Right cardiac atrium (tissue), 5 donors: Measurements from ENCODE around the gene POLA1. TPM values are rescaled to one million over a fixed set of nuclear protein-coding genes. Genes with fewer than 3 reads are reported as not detected.

ENCODE experiments used
- ATAC-seq, 2 donors: fragments of 200-7000 bp; cut with Tn5 transposase; one replicate each; pipeline versions ENCODE4 v1.8.0 to v1.9.1; 2020; ENCODE audit warnings: moderate library complexity in 2 of 2, mild to moderate bottlenecking in 1 of 2
- DNase-seq, 3 donors: peaks; one replicate each; pipeline ENCODE4 v3.0.0-alpha.2; 2020
- H3K27ac ChIP-seq: one replicate; pipeline ENCODE4 v1.5.1; 2013; ENCODE audit warnings: mild to moderate bottlenecking, low read length, control low read depth, moderate library complexity
- H3K27me3 ChIP-seq: one replicate; pipeline ENCODE4 v1.6.1; 2013; ENCODE audit not compliant: control insufficient read depth, insufficient read depth
- H3K4me1 ChIP-seq: one replicate; pipeline ENCODE4 v1.6.1; 2013; ENCODE audit warnings: low read length; ENCODE audit not compliant: control insufficient read depth, insufficient read depth
- H3K4me3 ChIP-seq: one replicate; pipeline ENCODE4 v1.5.1; 2013; ENCODE audit warnings: low read length, control low read depth
- H3K9me3 ChIP-seq: one replicate; pipeline ENCODE4 v1.6.1; 2013; ENCODE audit warnings: low read length; ENCODE audit not compliant: control insufficient read depth
- WGBS: extraction: QIAGEN DNeasy Blood & Tissue Kit; methylation state at CpG from one replicate; pipeline ENCODE4 v1.1.7; 2013; 5-methylcytosine and 5-hydroxymethylcytosine counted together
- intact Hi-C, 4 donors: fragments of 100-400 bp; cut with DNase I; formaldehyde crosslinking; loops; one replicate each; pipeline versions ENCODE4 v1.11.0 to v1.14.0; 2022 to 2023
- polyA plus RNA-seq: library from polyadenylated mRNA; stranded (reverse); fragments of 200-250 nt; gene quantifications from one replicate; pipeline ENCODE4 v1.2.3, GENCODE V29; 2013
- total RNA-seq, 4 donors: library from RNA; stranded (reverse); fragmentation: NEBNext Ultra II Directional; extraction: Animal tissue kit (Norgen Biotek cat#: 25700); gene quantifications; one replicate each; pipeline ENCODE4 v1.2.1, GENCODE V29; 2021
- donor health status: healthy with polysubstance abuse.
- donor health status: DM: no; HTN: yes; CAD: no.
- donor health status: DM: no; HTN: no; CAD: no.
- donor health status: DM: no; HTN: yes; CAD: no; lungs with severe emphysema.
- donor health status: DM: yes; HTN: yes; CAD: no.

POLA1 gene
- total and polyA plus RNA-seq, 5 donors: 3.6 to 12.3 (median 9.1) TPM

GRCh38 chrX:24761306-24761705 lies 67.6 kb downstream of the POLA1 start:
- Histone ChIP-seq H3K4me1 (no peaks in the 10 kb centered on the region), H3K4me3 (no peak overlapping the region), H3K27me3 (no peaks in the 10 kb centered on the region), H3K9me3 (no peaks in the 10 kb centered on the region), H3K27ac (no peak overlapping the region)
- WGBS: 84% methylated on average over 6 of the region's 6 CpGs
- ATAC-seq: no peak
- intact Hi-C loops: no loop called here
- DNase-seq: no peak

GRCh38 chrX:24763989-24764388 lies 70.3 kb downstream of the POLA1 start:
- no peak for DNase-seq
- 84% methylated on average over 3 of the region's 3 CpGs for WGBS
- no peak overlapping the region for H3K27ac ChIP-seq
- H3K27me3 ChIP-seq: no peaks in the 10 kb centered on the region
- H3K9me3 ChIP-seq: no peaks in the 10 kb centered on the region
- no peak for ATAC-seq
- no peaks in the 10 kb centered on the region for H3K4me1 ChIP-seq
- H3K4me3 ChIP-seq: no peak overlapping the region
- intact Hi-C loops: no loop called here

- intact Hi-C loops: no loop called here
- Histone ChIP-seq H3K9me3 (no peaks in the 10 kb centered on the region), H3K27ac (no peak overlapping the region), H3K4me1 (no peaks in the 10 kb centered on the region), H3K4me3 (no peak overlapping the region), H3K27me3 (no peaks in the 10 kb centered on the region)
- DNase-seq (no peak), ATAC-seq (no peak)
- WGBS: 100% methylated on average over 1 of the region's 1 CpG
Measured at GRCh38 chrX:24767557-24767956, 73.8 kb downstream of the POLA1 start.

GRCh38 chrX:24768556-24768955 lies 74.8 kb downstream of the POLA1 start:
- intact Hi-C loops: no loop called here
- WGBS: 88% methylated on average over 5 of the region's 5 CpGs
- H3K27me3 ChIP-seq: no peaks in the 10 kb centered on the region
- H3K9me3 ChIP-seq: no peaks in the 10 kb centered on the region
- no peak overlapping the region for H3K4me3 ChIP-seq
- no peak overlapping the region for H3K27ac ChIP-seq
- ATAC-seq (no peak), DNase-seq (no peak)
- no peaks in the 10 kb centered on the region for H3K4me1 ChIP-seq

- Histone ChIP-seq H3K4me1 (peaks cover 2% of the 10 kb centered on the region), H3K4me3 (no peak overlapping the region), H3K27me3 (no peaks in the 10 kb centered on the region), H3K27ac (no peak overlapping the region), H3K9me3 (no peaks in the 10 kb centered on the region)
- DNase-seq (no peak), ATAC-seq (no peak)
- intact Hi-C loops: no loop called here
- WGBS: 68% methylated on average over 2 of the region's 2 CpGs
Measured at GRCh38 chrX:24774650-24775049, 80.9 kb downstream of the POLA1 start.

GRCh38 chrX:24775891-24776290 lies 82.2 kb downstream of the POLA1 start:
- Histone ChIP-seq H3K27me3 (no peaks in the 10 kb centered on the region), H3K4me3 (no peak overlapping the region), H3K4me1 (peaks cover 2% of the 10 kb centered on the region), H3K27ac (no peak overlapping the region), H3K9me3 (no peaks in the 10 kb centered on the region)
- WGBS: 90% methylated on average over 2 of the region's 2 CpGs
- DNase-seq (no peak), ATAC-seq (no peak)
- intact Hi-C loops: no loop called here

GRCh38 chrX:24777660-24778059 lies 83.9 kb downstream of the POLA1 start:
- 92% methylated on average over 1 of the region's 1 CpG for WGBS
- intact Hi-C loops: no loop called here
- no peak for ATAC-seq

GRCh38 chrX:24782011-24782410 lies 88.3 kb downstream of the POLA1 start:
- Histone ChIP-seq H3K4me1 (no peaks in the 10 kb centered on the region), H3K27me3 (no peaks in the 10 kb centered on the region), H3K4me3 (no peak overlapping the region), H3K9me3 (no peaks in the 10 kb centered on the region), H3K27ac (no peak overlapping the region)
- intact Hi-C loops: no loop called here
- DNase-seq: no peak
- no peak for ATAC-seq
- 53% methylated on average over 1 of the region's 1 CpG for WGBS

More at GRCh38 chrX:24777660-24778059, 83.9 kb downstream of the POLA1 start:
- Histone ChIP-seq H3K4me1 (peaks cover 2% of the 10 kb centered on the region), H3K27me3 (no peaks in the 10 kb centered on the region), H3K9me3 (no peaks in the 10 kb centered on the region), H3K27ac (no peak overlapping the region), H3K4me3 (no peak overlapping the region)
- DNase-seq: no peak

- Histone ChIP-seq H3K27me3 (no peaks in the 10 kb centered on the region), H3K9me3 (no peaks in the 10 kb centered on the region), H3K4me1 (no peaks in the 10 kb centered on the region), H3K27ac (no peak overlapping the region), H3K4me3 (no peak overlapping the region)
- DNase-seq (no peak), ATAC-seq (no peak)
- intact Hi-C loops: no loop called here
- WGBS: 97% methylated on average over 4 of the region's 4 CpGs
Measured at GRCh38 chrX:24789047-24789446, 95.3 kb downstream of the POLA1 start.

GRCh38 chrX:24790166-24790565 lies 96.4 kb downstream of the POLA1 start:
- Histone ChIP-seq H3K27ac (no peak overlapping the region), H3K4me3 (no peak overlapping the region), H3K9me3 (no peaks in the 10 kb centered on the region), H3K4me1 (no peaks in the 10 kb centered on the region), H3K27me3 (no peaks in the 10 kb centered on the region)
- intact Hi-C loops: no loop called here
- ATAC-seq: no peak
- 43% methylated on average over 3 of the region's 3 CpGs for WGBS
- DNase-seq: no peak

- DNase-seq (no peak), ATAC-seq (no peak)
- no peaks in the 10 kb centered on the region for H3K4me1 ChIP-seq
- H3K4me3 ChIP-seq: no peak overlapping the region
- no peak overlapping the region for H3K27ac ChIP-seq
- H3K9me3 ChIP-seq: no peaks in the 10 kb centered on the region
- H3K27me3 ChIP-seq: no peaks in the 10 kb centered on the region
- intact Hi-C loops: no loop called here
Measured at GRCh38 chrX:24796204-24796603, 102.5 kb downstream of the POLA1 start.

GRCh38 chrX:24799078-24799477 lies 105.4 kb downstream of the POLA1 start:
- H3K27ac ChIP-seq: no peak overlapping the region
- H3K27me3 ChIP-seq: no peaks in the 10 kb centered on the region
- ATAC-seq (no peak), DNase-seq (no peak)
- H3K4me1 ChIP-seq: no peaks in the 10 kb centered on the region
- H3K4me3 ChIP-seq: no peak overlapping the region
- intact Hi-C loops: no loop called here
- 68% methylated on average over 4 of the region's 4 CpGs for WGBS
- H3K9me3 ChIP-seq: no peaks in the 10 kb centered on the region
